ENCODE results near the gene CRTC2. TPM values are rescaled to one million over a fixed set of nuclear protein-coding genes. Genes with fewer than 3 reads are reported as not detected.

Gene CRTC2
- total RNA-seq, 1 donor, result 6.0 TPM

GRCh38 chr1:153973071-153973470 is 14.7 kb upstream of the CRTC2 start:
- TF ChIP-seq CTCF (IDR thresholded peaks at IDR 0.05; ENCODE audit: insufficient read depth, low read depth, low read length), result no peak
- no peak overlapping the region for H3K4me3 ChIP-seq (ENCODE audit: low read depth, low read length)
- DNase-seq (ENCODE audit: low read depth), result no peak

DNA sequence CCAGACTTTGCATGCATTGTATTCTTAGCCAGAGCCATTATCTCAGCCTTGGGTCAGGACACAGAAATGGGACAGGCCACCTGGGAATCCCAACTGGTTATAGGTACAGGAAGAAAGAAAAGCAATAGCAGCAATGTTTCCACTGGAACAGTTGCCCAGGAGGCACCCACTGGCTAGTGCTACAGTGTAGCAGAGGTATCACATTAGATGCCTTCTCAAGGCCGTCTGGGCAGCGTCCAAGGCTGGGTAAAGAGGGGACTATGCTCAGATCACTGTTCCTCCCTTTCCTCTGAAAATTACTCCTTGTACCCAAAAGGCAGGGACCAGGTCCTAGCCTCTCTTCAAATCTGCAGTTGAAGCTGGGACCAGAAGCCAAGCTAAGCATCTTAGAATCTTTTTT is 11.9 kb upstream of the CRTC2 start:
- H3K4me3 ChIP-seq (ENCODE audit: low read depth, low read length), result no peak overlapping the region
- TF ChIP-seq CTCF (IDR thresholded peaks at IDR 0.05; ENCODE audit: insufficient read depth, low read depth, low read length), result no peak
- DNase-seq (ENCODE audit: low read depth), result no peak

- no peak for TF ChIP-seq CTCF (IDR thresholded peaks at IDR 0.05; ENCODE audit: insufficient read depth, low read depth, low read length)
- DNase-seq (ENCODE audit: low read depth), result no peak
- no peak overlapping the region for H3K4me3 ChIP-seq (ENCODE audit: low read depth, low read length)
These were observed 10.6 kb upstream of the CRTC2 start for GRCh38 chr1:153968972-153969371.

DNA sequence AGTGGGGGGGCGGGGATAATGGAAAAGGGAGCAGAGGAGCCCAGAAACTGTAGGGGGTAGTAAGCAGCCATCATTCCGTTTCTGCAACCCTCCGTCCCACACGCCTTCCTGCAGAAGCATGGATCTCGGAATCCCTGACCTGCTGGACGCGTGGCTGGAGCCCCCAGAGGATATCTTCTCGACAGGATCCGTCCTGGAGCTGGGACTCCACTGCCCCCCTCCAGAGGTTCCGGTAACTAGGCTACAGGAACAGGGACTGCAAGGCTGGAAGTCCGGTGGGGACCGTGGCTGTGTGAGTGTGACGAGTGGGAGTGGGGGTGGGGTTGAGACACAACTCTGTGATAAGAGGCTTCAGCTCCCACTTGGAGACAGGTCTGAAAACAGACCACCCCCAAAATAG is 10.0 kb upstream of the CRTC2 start:
- H3K4me3 ChIP-seq (ENCODE audit: low read depth, low read length), result peak overlapping the region; percentile 73
- TF ChIP-seq CTCF (IDR thresholded peaks at IDR 0.05; ENCODE audit: insufficient read depth, low read depth, low read length), result no peak
- no peak for DNase-seq (ENCODE audit: low read depth)

DNA sequence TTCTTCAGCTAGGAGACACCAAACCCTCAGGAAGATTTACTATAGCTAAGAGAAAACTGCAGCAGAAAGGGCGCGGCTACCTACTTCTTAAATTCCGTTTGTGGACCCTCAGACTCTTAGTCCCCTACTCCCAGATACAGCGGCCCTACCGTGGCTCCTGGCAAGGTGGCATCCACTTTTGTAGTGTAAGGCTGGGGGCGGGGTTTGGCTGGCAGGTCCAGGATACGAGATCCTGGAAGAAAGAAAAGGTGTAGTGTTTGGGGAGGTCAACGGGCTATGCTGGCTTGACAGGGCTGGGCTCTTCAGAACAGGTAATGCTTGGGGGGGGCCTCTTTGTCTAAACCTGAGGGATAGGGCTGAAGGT is 9.6 kb upstream of the CRTC2 start:
- peak overlapping the region; percentile 73 for H3K4me3 ChIP-seq (ENCODE audit: low read depth, low read length)
- no peak for TF ChIP-seq CTCF (IDR thresholded peaks at IDR 0.05; ENCODE audit: insufficient read depth, low read depth, low read length)
- DNase-seq (ENCODE audit: low read depth), result no peak

GRCh38 chr1:153967107-153967999 is 8.9 kb upstream of the CRTC2 start, which contains the start of gene CREB3L4:
CREB3L4 (plus strand) TSS chr1:153967902; CDS start chr1:153968526, 624 bp downstream.
- DNase-seq (ENCODE audit: low read depth), result peak; percentile 99
- peak within 1 kb of the TSS; percentile 73 for H3K4me3 ChIP-seq (ENCODE audit: low read depth, low read length)
- peak; percentile 45 for TF ChIP-seq CTCF (IDR thresholded peaks at IDR 0.05; ENCODE audit: insufficient read depth, low read depth, low read length)

Measured in fibroblast of villous mesenchyme (primary cell).